Omental fat pad (tissue), 4 donors: ENCODE measurements around the gene SEMA6B. TPM values are rescaled to one million over a fixed set of nuclear protein-coding genes. Genes with fewer than 3 reads are reported as not detected.

Source experiments
- ATAC-seq: fragments of 150-250 bp; one replicate; pipeline ENCODE4 v1.9.1; 2016; ENCODE audit warnings: mild to moderate bottlenecking, moderate library complexity; ENCODE audit not compliant: low FRiP score
- DNase-seq: peaks from one replicate; pipeline ENCODE4 v3.0.0-alpha.2; 2019; ENCODE audit warnings: low spot score
- total RNA-seq, 4 donors: library from RNA; depleted of rRNA; stranded (reverse); fragments of >200 nt; gene quantifications; one replicate each; pipeline ENCODE4 v1.1.0, GENCODE V29; 2016
- TF ChIP-seq, protein P1 (sequence below), 3 donors: fragments of 450-650 bp; IDR thresholded peaks; one replicate each; pipeline ENCODE4 v1.5.1; 2016 to 2017; ENCODE audit warnings: antibody characterized with exemption in 3 of 3, mild to moderate bottlenecking in 3 of 3, moderate library complexity in 2 of 3

SEMA6B gene
- total RNA-seq, 4 donors from 2014 or later = 4.4 to 39.3 (median 10.9) TPM

- ATAC-seq = no peak
- no peak for DNase-seq
- TF ChIP-seq, protein P1, sequence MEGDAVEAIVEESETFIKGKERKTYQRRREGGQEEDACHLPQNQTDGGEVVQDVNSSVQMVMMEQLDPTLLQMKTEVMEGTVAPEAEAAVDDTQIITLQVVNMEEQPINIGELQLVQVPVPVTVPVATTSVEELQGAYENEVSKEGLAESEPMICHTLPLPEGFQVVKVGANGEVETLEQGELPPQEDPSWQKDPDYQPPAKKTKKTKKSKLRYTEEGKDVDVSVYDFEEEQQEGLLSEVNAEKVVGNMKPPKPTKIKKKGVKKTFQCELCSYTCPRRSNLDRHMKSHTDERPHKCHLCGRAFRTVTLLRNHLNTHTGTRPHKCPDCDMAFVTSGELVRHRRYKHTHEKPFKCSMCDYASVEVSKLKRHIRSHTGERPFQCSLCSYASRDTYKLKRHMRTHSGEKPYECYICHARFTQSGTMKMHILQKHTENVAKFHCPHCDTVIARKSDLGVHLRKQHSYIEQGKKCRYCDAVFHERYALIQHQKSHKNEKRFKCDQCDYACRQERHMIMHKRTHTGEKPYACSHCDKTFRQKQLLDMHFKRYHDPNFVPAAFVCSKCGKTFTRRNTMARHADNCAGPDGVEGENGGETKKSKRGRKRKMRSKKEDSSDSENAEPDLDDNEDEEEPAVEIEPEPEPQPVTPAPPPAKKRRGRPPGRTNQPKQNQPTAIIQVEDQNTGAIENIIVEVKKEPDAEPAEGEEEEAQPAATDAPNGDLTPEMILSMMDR (IDR thresholded peaks at IDR 0.05) = no peak
Measured at GRCh38 chr19:4537953-4538600, 21.4 kb downstream of the SEMA6B start.

GRCh38 chr19:4536798-4537197 is 22.7 kb downstream of the SEMA6B start:
- TF ChIP-seq, protein P1 (IDR thresholded peaks at IDR 0.05) = no peak
- ATAC-seq = no peak

DNA sequence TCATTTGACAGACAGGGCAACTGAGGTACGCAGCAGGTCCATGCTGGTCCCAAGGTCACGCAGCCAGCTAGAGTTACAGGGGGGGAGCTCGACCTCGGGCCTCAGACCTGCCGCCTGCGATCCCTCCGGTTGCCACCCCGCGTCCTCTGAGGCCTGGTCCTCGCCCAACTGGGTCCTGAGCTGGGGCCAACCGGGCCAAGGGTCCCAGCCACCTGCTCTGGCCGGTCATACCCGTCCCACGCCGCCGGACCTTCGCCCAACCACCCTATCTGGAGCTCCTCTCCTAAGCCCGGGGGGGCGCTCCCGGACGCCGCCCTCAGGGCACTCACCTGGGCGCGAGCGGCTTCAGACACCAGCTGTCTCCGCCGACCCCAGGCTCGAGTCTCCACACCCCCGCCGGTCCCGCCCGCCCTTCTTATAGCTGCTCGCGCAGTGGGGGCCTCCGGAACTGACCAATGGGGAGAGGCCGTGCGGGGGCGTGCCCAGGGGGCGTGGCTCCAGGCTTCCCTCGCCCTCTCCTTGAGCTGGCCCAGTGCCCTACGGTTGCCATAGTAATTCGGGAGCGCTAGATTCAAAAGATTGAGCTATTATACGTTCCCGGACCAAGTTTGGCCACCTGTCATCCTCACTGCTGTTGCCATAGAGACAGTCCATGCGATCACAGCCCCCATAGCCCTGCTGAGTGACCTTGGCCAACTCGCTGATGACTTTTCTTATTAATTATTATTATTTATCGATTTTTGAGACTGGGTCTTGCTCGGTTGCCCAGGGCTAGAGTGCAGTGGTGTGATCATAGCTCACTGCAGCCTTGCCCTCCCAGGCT is 24.4 kb downstream of the SEMA6B start, which contains the start of gene PLIN5:
TSS of gene PLIN5 (minus strand) at position 389 of the 823 bp plus-strand sequence. CDS start 1,150 bp downstream, outside the sequence.
- DNase-seq (peak; percentile 70), ATAC-seq (peak; percentile 74)
- TF ChIP-seq, protein P1 (IDR thresholded peaks at IDR 0.05) = no peak

More at GRCh38 chr19:4536798-4537197, 22.7 kb downstream of the SEMA6B start:
- no peak for DNase-seq

GRCh38 chr19:4533835-4534424 is 25.6 kb downstream of the SEMA6B start:
- TF ChIP-seq, protein P1 (IDR thresholded peaks at IDR 0.05) = no peak
- ATAC-seq (no peak), DNase-seq (no peak)

- ATAC-seq (no peak), DNase-seq (no peak)
- TF ChIP-seq, protein P1 (IDR thresholded peaks at IDR 0.05) = no peak
Measured at GRCh38 chr19:4533334-4533733, 26.1 kb downstream of the SEMA6B start.

DNA sequence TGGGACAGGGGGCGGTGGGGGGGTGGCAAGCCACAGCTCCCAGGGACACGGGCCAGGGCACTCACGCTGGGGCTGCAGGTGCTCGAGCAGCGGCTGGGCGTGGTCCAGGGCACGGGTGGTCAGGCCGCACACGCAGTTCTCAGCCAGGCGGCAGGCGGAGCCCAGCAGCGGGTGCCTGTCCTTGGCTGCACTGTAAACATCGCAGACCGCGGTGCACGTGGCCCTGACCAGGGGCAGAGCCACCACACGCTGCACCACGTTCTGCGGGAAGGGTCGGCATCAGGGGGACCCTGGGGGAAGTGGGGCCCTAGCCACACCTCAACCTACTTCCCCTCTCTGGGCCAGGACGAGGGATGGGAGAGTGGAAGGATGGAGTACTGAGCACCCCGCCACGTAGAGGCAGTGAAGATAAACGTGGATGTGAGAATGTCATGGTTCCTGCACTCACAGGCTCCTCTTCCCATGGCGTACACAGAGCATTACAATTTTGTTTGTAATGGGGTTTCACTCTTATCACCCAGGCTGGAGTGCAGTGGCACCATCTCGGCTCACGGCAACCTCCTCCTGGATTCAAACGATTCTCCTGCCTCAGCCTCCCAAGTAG is 27.8 kb downstream of the SEMA6B start:
- ATAC-seq (no peak), DNase-seq (no peak)
- TF ChIP-seq, protein P1 (IDR thresholded peaks at IDR 0.05) = no peak
